ENCODE data around the gene MT1B. TPM values are rescaled to one million over a fixed set of nuclear protein-coding genes. Genes with fewer than 3 reads are reported as not detected.

Gene MT1B
- total and polyA plus RNA-seq, 2 of the 4 experiments (the other 2 are of a cell fraction) = not detected

GRCh38 chr16:56682703-56683397 lies 31.2 kb downstream of the MT1B start:
- Histone ChIP-seq H4K5ac (ENCODE audit: low read depth, low read length) (no peak overlapping the region; the same call in 1 of the 2 replicates), H2BK20ac (ENCODE audit: low read depth, low read length) (peak overlapping the region; percentile 21; the same call in 1 of the 2 replicates), H4K8ac (ENCODE audit: low read depth in 2 of 2, low read length in 2 of 2) (peak overlapping the region; percentile 53 to 67; a peak in 3 of 4 replicates), H4K91ac (ENCODE audit: insufficient read depth, low read depth, low read length) (peak overlapping the region; percentile 53), H3K4ac (ENCODE audit: low read depth, low read length) (peak overlapping the region; percentile 77), H3K27me3 (ENCODE audit: control insufficient read depth, insufficient read depth, low read length) (peaks cover under 1% of the 10 kb centered on the region; the same call in 1 of the 2 replicates), H3K27ac (ENCODE audit: insufficient read depth, low read length) (peak overlapping the region; percentile 18; the same call in 1 of the 2 replicates), H3K9ac (ENCODE audit: low read depth, low read length) (peak overlapping the region; percentile 77), H3K4me1 (ENCODE audit: control insufficient read depth, insufficient read depth, low read length) (peaks cover 7% of the 10 kb centered on the region; the same call in 1 of the 2 replicates), H2BK5ac (ENCODE audit: low read depth, low read length, poor library complexity, severe bottlenecking) (no peak overlapping the region), H3K36me3 (ENCODE audit: control insufficient read depth, insufficient read depth, low read length) (no peaks in the 10 kb centered on the region; the same call in 1 of the 2 replicates), H2AK5ac (ENCODE audit: low read depth, low read length) (peak overlapping the region; percentile 81), H2BK120ac (ENCODE audit: low read depth, low read length) (peak overlapping the region; percentile 69; the same call in 1 of the 2 replicates), H3K79me1 (ENCODE audit: low read depth in 1 of 2, low read length in 2 of 2) (peaks cover 3% of the 10 kb centered on the region in 2 experiments; a peak in 1 of 4 replicates), H2BK15ac (ENCODE audit: low read depth, low read length) (no peak overlapping the region; the same call in 2 of the 3 replicates), H3K23ac (ENCODE audit: low read depth, low read length) (peak overlapping the region; percentile 73), H2AFZ (replicated peaks; ENCODE audit: low read length, poor library complexity) (peak overlapping the region; percentile 94), H3K9me1 (ENCODE audit: insufficient read depth, low read length) (no peaks in the 10 kb centered on the region), H2AK9ac (replicated peaks; ENCODE audit: low read depth, low read length, poor library complexity) (peak overlapping the region; percentile 90), H3K4me2 (ENCODE audit: low read depth, low read length) (peak overlapping the region; percentile 93), H3K56ac (ENCODE audit: extremely low read depth, insufficient read depth, low read length) (peak overlapping the region; percentile 60), H4K20me1 (ENCODE audit: insufficient read depth, low read length) (no peaks in the 10 kb centered on the region), H3K14ac (replicated peaks; ENCODE audit: low read depth, low read length) (peak overlapping the region; percentile 75), H3K4me3 (ENCODE audit: insufficient read depth, low read depth, low read length) (peak overlapping the region; percentile 58), H3K9me3 (ENCODE audit: control insufficient read depth, insufficient read depth, low read length) (peaks cover 3% of the 10 kb centered on the region; the same call in 1 of the 2 replicates), H3K18ac (ENCODE audit: low read depth, low read length) (peak overlapping the region; percentile 39)
- intact Hi-C loops (cut with micrococcal nuclease) = loop anchor here (5.0 kb wide), 2 partner anchors 56 to 76 kb away; partner anchors contain the start of genes MT1E and MT2A
- BruUV-seq (replicated peaks) = no TSS peak
- TF ChIP-seq, protein P1, sequence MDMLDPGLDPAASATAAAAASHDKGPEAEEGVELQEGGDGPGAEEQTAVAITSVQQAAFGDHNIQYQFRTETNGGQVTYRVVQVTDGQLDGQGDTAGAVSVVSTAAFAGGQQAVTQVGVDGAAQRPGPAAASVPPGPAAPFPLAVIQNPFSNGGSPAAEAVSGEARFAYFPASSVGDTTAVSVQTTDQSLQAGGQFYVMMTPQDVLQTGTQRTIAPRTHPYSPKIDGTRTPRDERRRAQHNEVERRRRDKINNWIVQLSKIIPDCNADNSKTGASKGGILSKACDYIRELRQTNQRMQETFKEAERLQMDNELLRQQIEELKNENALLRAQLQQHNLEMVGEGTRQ (IDR thresholded peaks at IDR 0.05; ENCODE audit: low read depth, low read length) = no peak
- TF ChIP-seq NFE2L2 (IDR thresholded peaks at IDR 0.05; ENCODE audit: low read depth, low read length) = no peak
- no peak for TF ChIP-seq CEBPB (IDR thresholded peaks at IDR 0.05; ENCODE audit: low read depth, low read length)
- POLR2A ChIA-PET (ENCODE audit: unreplicated experiment) = no interaction called here
- dilution Hi-C loops (cut with HindIII; ENCODE audit: low sequenced_read_pairs, unreplicated experiment) = no loop called here
- ATAC-seq (ENCODE audit: low read depth) (peak; percentile 22), DNase-seq (no peak)
- CTCF ChIA-PET = interaction anchor here (1.8 kb wide), 1 partner anchor 10 kb away, joined by 8 read pairs; no protein-coding TSS in a partner anchor
- in situ Hi-C loops (cut with MboI; ENCODE audit: low sequenced_read_pairs) = no loop called here
- WGBS, 2 experiments (ENCODE audit: extremely low coverage in 2 of 2, insufficient read length in 1 of 2) = no CpG with 5 or more reads among the region's 8 CpGs

All from IMR-90 (cell line).